ENCODE results near the gene EGF.
"Not testable (repeated sequence)": the region's sequence is repeated elsewhere in the genome, so short reads cannot be mapped to it uniquely, and the experiment has no call there.

EGF gene

GRCh38 chr4:109875106-109875505 is 37.6 kb upstream of the EGF start:
- DNase-seq (ENCODE audit: low read depth), result no peak
- H3K4me3 ChIP-seq (ENCODE audit: low read length), result no peak overlapping the region
- TF ChIP-seq CTCF (conservative IDR thresholded peaks at IDR 0.05; ENCODE audit: low read length), result no peak

GRCh38 chr4:109875553-109875952 is 37.1 kb upstream of the EGF start:
- H3K4me3 ChIP-seq (ENCODE audit: low read length), result not testable (repeated sequence)

DNA sequence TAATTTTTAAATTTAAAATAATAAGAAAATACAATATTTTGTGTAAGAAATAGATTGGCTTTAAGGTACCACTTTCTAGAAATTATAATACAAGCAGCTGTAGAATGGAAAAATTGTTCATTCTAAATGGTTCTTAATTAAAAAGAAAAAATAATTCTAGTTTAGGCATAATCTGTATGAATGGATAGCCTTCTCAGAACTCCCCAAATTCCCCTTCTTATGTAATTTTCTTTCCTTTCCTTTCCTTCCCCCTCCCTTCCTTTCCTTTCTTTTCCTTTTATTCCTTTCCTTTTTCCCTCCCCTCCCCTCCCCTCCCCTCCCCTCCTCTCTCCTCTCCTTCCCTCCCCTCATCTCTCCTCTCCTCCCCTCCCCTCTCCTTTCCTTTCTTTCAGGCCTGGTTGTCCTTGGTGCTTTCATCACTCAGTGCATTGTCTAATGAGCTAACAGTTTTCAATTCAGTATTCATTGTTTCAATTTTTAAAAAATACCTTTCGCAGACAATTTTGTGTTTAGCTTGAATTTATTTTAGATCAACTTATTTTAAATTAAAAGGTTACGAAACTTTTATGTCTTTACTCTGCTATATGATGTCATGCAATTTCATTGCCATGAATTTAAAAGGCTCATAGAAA is 35.9 kb upstream of the EGF start:
- no peak for TF ChIP-seq CTCF (conservative IDR thresholded peaks at IDR 0.05; ENCODE audit: low read length)
- H3K4me3 ChIP-seq (ENCODE audit: low read length), result no peak overlapping the region

More at GRCh38 chr4:109875553-109875952, 37.1 kb upstream of the EGF start:
- not testable (repeated sequence) for DNase-seq (ENCODE audit: low read depth)

GRCh38 chr4:109877400-109877799 is 35.3 kb upstream of the EGF start:
- no peak for TF ChIP-seq CTCF (conservative IDR thresholded peaks at IDR 0.05; ENCODE audit: low read length)
- H3K4me3 ChIP-seq (ENCODE audit: low read length), result no peak overlapping the region
- no peak for DNase-seq (ENCODE audit: low read depth)

More for the DNA sequence above, 35.9 kb upstream of the EGF start:
- DNase-seq (ENCODE audit: low read depth), result no peak

GRCh38 chr4:109878355-109878754 is 34.3 kb upstream of the EGF start:
- no peak overlapping the region for H3K4me3 ChIP-seq (ENCODE audit: low read length)
- no peak for DNase-seq (ENCODE audit: low read depth)
- no peak for TF ChIP-seq CTCF (conservative IDR thresholded peaks at IDR 0.05; ENCODE audit: low read length)

- H3K4me3 ChIP-seq (ENCODE audit: low read length), result no peak overlapping the region
- DNase-seq (ENCODE audit: low read depth), result no peak
- TF ChIP-seq CTCF (conservative IDR thresholded peaks at IDR 0.05; ENCODE audit: low read length), result no peak
Observed at GRCh38 chr4:109879081-109879480, 33.6 kb upstream of the EGF start.

GRCh38 chr4:109879636-109880314 is 32.9 kb upstream of the EGF start:
- no peak overlapping the region for H3K4me3 ChIP-seq (ENCODE audit: low read length)
- no peak for TF ChIP-seq CTCF (conservative IDR thresholded peaks at IDR 0.05; ENCODE audit: low read length)
- DNase-seq (ENCODE audit: low read depth), result no peak
